HT-29 (cell line): Measurements from ENCODE around the gene NALCN. TPM values are rescaled to one million over a fixed set of nuclear protein-coding genes. Genes with fewer than 3 reads are reported as not detected.

Source experiments
- DNase-seq: peaks from one replicate; pipeline ENCODE4 v3.0.0-alpha.2; 2015; ENCODE audit warnings: low spot score
- total RNA-seq: library from RNA; depleted of rRNA; stranded (reverse); fragments of >200 nt; shearing (Covaris generic); gene quantifications from 2 replicates; pipeline ENCODE4 v1.2.3, GENCODE V29; 2014; rRNA removed

NALCN gene
- not detected in 2 replicates for total RNA-seq

- no peak for DNase-seq
Observed at GRCh38 chr13:101416181-101417042, at the start of gene NALCN. TSS of gene NALCN (minus strand) at chr13:101416508. CDS start at chr13:101399126, 17,382 bp downstream.

GRCh38 chr13:101465877-101466276, 49.6 kb upstream of the NALCN start:
- DNase-seq: no peak

GRCh38 chr13:101457176-101457575, 40.9 kb upstream of the NALCN start:
- no peak for DNase-seq

GRCh38 chr13:101455863-101456262, 39.6 kb upstream of the NALCN start:
- DNase-seq: peak; percentile 47

GRCh38 chr13:101454767-101455166, 38.5 kb upstream of the NALCN start:
- no peak for DNase-seq

GRCh38 chr13:101453784-101454201, 37.5 kb upstream of the NALCN start:
- no peak for DNase-seq

- DNase-seq: no peak
Observed at GRCh38 chr13:101452519-101453485, 36.5 kb upstream of the NALCN start, which contains the start of gene ITGBL1. TSS of gene ITGBL1 (plus strand) at chr13:101452675. CDS start at chr13:101452834, 159 bp downstream.

GRCh38 chr13:101451641-101452040, 35.3 kb upstream of the NALCN start:
- no peak for DNase-seq

GRCh38 chr13:101450749-101451130, 34.4 kb upstream of the NALCN start:
- no peak for DNase-seq

GRCh38 chr13:101449790-101450748, 33.8 kb upstream of the NALCN start:
- DNase-seq: peak; percentile 67

- no peak for DNase-seq
Observed at GRCh38 chr13:101447852-101448251, 31.5 kb upstream of the NALCN start.

GRCh38 chr13:101434486-101434885, 18.2 kb upstream of the NALCN start:
- DNase-seq: no peak

- no peak for DNase-seq
Observed at GRCh38 chr13:101433895-101434294, 17.6 kb upstream of the NALCN start.

GRCh38 chr13:101429733-101430132, 13.4 kb upstream of the NALCN start:
- DNase-seq: no peak

GRCh38 chr13:101425623-101426022, 9.3 kb upstream of the NALCN start:
- DNase-seq: no peak

- no peak for DNase-seq
Observed at GRCh38 chr13:101425156-101425471, 8.8 kb upstream of the NALCN start.

GRCh38 chr13:101424381-101425155, 8.3 kb upstream of the NALCN start:
- no peak for DNase-seq

GRCh38 chr13:101423872-101424271, 7.6 kb upstream of the NALCN start:
- DNase-seq: no peak

- DNase-seq: no peak
Observed at GRCh38 chr13:101417501-101417900, 1.2 kb upstream of the NALCN start.

- DNase-seq: no peak
Observed at GRCh38 chr13:101417043-101417406, 717 bp upstream of the NALCN start.
